Nephron progenitor cell (in vitro differentiated cells): ENCODE data around the gene DLL4.

Experiments
- DNase-seq: peaks from one replicate; pipeline ENCODE4 v3.0.0; 2021
- H3K27ac Mint-ChIP-seq: 2 replicates; pipeline ENCODE4 v1.8.0; 2021; ENCODE audit warnings: mild to moderate bottlenecking, moderate library complexity, mixed read lengths
- H3K27me3 Mint-ChIP-seq: 2 replicates; pipeline ENCODE4 v1.8.0; 2021; ENCODE audit warnings: mild to moderate bottlenecking, low read depth, mixed read lengths; ENCODE audit not compliant: poor library complexity
- H3K36me3 Mint-ChIP-seq: 2 replicates; pipeline ENCODE4 v1.8.0; 2021; ENCODE audit warnings: low read depth, mixed read lengths
- H3K4me1 Mint-ChIP-seq: 2 replicates; pipeline ENCODE4 v1.8.0; 2021; ENCODE audit warnings: mixed read lengths
- H3K4me3 Mint-ChIP-seq: 2 replicates; pipeline ENCODE4 v1.8.0; 2021; ENCODE audit warnings: mild to moderate bottlenecking, moderate library complexity, mixed read lengths
- H3K9me3 Mint-ChIP-seq: 2 replicates; pipeline ENCODE4 v1.8.0; 2021; ENCODE audit warnings: mild to moderate bottlenecking, moderate library complexity, mixed read lengths
- TF ChIP-seq, protein P1 (sequence below): fragments of 200-600 bp; sonication (generic); IDR thresholded peaks from 2 replicates; pipeline ENCODE4 v1.5.0; 2021; ENCODE audit warnings: antibody characterized with exemption

DLL4 gene

DNA sequence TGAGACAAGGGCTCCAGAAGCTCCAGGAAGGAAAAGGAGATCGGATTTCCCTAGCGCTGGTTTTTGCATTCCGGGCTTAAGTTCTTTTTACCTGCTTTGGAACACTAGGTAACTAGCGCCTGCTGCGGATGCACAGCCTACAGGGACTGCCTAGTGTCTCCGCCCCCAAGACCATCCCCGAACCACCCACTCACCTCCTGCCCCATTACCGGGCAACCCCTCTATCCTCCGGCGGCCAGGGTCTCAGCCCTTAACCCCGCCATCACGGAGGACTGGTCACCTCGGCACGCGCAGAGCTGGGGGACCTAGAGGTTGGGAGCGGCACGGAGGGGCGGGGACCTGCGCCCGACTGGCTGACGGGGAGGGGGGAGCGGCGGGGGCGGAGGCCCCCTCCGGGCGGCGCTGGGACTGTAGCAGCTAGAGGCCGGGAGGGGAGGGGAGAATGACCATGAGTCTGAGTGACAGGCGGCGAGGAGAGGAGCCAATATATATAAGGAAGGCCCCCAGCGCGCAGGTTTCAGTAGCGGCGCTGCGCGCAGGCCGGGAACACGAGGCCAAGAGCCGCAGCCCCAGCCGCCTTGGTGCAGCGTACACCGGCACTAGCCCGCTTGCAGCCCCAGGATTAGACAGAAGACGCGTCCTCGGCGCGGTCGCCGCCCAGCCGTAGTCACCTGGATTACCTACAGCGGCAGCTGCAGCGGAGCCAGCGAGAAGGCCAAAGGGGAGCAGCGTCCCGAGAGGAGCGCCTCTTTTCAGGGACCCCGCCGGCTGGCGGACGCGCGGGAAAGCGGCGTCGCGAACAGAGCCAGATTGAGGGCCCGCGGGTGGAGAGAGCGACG, at the start of gene DLL4:
TSS of gene DLL4 (plus strand) at position 520 of the 839 bp plus-strand sequence. CDS start 329 bp downstream, outside the sequence.
- Mint-ChIP-seq H3K4me1 (peaks cover 67% of the 10 kb centered on the region), H3K27me3 (peaks cover 96% of the 10 kb centered on the region), H3K36me3 (no peaks in the 10 kb centered on the region), H3K4me3 (peak within 1 kb of the TSS; percentile 82), H3K27ac (no peak within 1 kb of the TSS), H3K9me3 (no peaks in the 10 kb centered on the region)
- TF ChIP-seq, protein P1, sequence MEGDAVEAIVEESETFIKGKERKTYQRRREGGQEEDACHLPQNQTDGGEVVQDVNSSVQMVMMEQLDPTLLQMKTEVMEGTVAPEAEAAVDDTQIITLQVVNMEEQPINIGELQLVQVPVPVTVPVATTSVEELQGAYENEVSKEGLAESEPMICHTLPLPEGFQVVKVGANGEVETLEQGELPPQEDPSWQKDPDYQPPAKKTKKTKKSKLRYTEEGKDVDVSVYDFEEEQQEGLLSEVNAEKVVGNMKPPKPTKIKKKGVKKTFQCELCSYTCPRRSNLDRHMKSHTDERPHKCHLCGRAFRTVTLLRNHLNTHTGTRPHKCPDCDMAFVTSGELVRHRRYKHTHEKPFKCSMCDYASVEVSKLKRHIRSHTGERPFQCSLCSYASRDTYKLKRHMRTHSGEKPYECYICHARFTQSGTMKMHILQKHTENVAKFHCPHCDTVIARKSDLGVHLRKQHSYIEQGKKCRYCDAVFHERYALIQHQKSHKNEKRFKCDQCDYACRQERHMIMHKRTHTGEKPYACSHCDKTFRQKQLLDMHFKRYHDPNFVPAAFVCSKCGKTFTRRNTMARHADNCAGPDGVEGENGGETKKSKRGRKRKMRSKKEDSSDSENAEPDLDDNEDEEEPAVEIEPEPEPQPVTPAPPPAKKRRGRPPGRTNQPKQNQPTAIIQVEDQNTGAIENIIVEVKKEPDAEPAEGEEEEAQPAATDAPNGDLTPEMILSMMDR: no peak
- DNase-seq: peak; percentile 75

DNA sequence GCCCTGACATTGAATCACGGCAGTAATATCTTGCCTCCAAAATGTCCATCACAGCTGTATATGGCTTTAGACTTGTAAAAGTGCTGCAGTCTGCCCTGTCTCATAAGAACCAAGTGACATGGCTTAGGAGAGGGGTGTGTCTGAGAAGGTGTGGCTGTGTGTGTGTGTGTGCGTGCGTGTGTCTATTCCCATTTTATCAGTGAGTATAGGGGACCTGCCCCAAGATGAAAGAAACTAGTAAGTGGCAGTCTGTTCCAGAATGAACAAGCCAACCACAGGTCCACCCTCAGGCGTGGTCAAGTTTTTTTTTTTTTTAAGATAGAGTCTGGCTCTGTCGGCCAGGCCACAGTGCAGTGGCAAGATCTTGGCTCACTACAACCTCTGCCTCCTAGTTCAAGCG, 49.5 kb upstream of the DLL4 start:
- H3K27ac Mint-ChIP-seq: no peak overlapping the region
- H3K4me1 Mint-ChIP-seq: no peaks in the 10 kb centered on the region
- peaks cover 7% of the 10 kb centered on the region for H3K27me3 Mint-ChIP-seq
- no peak overlapping the region for H3K4me3 Mint-ChIP-seq
- no peak for DNase-seq
- no peaks in the 10 kb centered on the region for H3K36me3 Mint-ChIP-seq
- TF ChIP-seq, protein P1: no peak
- peaks cover 7% of the 10 kb centered on the region for H3K9me3 Mint-ChIP-seq

DNA sequence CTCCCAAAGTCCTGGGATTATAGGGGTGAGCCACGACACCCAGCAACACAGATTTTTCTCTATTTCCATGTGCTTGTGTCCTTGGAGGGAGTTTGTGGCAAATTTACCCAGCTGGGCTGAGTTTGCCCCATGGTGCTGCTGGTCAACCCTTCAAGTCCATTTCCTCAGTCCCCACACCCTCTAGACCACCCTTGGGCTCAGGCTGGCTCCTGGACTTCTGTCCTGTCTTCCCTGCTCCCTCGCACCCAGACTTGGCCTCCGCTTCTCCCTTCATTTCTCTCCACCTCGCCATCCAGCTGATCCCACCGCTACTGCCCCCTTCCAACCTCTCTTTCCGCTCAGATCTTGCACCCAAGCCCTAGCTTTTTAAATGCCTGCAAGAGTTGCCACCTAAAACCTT, 47.8 kb upstream of the DLL4 start:
- H3K4me1 Mint-ChIP-seq: no peaks in the 10 kb centered on the region
- peaks cover 7% of the 10 kb centered on the region for H3K9me3 Mint-ChIP-seq
- H3K36me3 Mint-ChIP-seq: no peaks in the 10 kb centered on the region

DNA sequence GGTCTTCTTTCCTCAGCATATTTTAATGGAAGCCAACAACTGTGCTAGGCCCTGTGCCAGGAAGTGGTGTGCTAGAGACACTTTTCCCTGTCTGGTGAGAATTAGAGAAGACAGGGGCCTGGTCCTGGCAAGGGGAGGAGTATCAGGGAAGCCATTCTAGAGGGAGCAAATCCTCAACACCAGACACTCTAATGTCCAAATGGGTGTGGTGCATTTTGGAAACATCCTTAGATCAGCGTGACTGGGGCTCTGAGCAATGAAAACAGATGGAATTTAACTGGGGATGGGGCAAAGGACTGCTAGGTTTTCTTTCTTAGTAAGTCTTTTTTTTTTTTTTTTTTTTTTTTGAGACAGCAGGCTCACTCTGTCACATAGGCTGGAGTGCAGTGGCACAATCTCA, 42.6 kb upstream of the DLL4 start:
- no peak for DNase-seq
- Mint-ChIP-seq H3K4me1 (no peaks in the 10 kb centered on the region), H3K27ac (no peak overlapping the region), H3K27me3 (peaks cover 3% of the 10 kb centered on the region), H3K36me3 (no peaks in the 10 kb centered on the region), H3K9me3 (peaks cover 7% of the 10 kb centered on the region), H3K4me3 (no peak overlapping the region)
- TF ChIP-seq, protein P1: no peak

More for the DNA sequence above, 47.8 kb upstream of the DLL4 start:
- Mint-ChIP-seq H3K27ac (no peak overlapping the region), H3K27me3 (no peaks in the 10 kb centered on the region), H3K4me3 (no peak overlapping the region)
- DNase-seq: no peak
- TF ChIP-seq, protein P1: no peak

DNA sequence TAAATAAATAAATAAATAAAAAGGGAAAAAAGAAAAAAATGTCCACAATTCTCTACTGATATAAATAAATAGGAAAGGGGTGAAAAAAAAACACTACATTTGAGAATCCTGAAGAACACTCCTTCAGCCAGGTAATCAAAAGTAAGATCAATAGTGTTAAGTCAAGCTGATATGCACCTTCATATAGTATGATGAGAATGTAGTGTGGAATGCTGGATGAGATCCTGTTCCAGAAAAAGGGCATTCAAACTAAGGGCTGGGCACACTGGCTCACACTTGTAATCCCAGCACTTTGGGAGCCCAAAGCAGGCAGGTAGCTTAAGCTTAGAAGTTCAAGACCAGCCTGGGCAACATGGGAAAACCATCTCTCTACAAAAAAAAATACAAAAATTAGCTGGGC, 40.0 kb upstream of the DLL4 start:
- peaks cover 23% of the 10 kb centered on the region for H3K27me3 Mint-ChIP-seq
- TF ChIP-seq, protein P1: no peak
- no peak overlapping the region for H3K27ac Mint-ChIP-seq
- H3K36me3 Mint-ChIP-seq: no peaks in the 10 kb centered on the region
- H3K9me3 Mint-ChIP-seq: no peaks in the 10 kb centered on the region
- H3K4me3 Mint-ChIP-seq: no peak overlapping the region
- DNase-seq: no peak
- peaks cover 6% of the 10 kb centered on the region for H3K4me1 Mint-ChIP-seq

DNA sequence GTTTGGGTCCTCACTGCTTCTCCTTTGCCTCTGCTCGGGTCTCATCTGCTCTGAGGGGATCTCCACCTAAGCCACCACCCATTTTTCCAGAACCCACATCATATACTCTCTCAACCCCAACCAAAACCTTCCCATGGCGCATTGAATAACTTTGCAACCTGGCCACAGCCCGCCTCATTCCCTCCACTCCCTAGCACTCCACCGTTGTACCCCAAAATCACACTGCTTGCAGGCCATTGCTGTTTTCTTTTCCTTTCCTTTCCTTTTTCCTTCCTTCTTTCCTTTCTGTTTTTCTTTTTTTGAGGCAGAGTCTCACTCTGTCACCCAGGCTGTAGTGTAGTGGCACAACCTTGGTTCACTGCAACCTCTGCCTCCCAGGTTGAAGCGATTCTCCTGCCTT, 38.0 kb upstream of the DLL4 start:
- TF ChIP-seq, protein P1: no peak

More for the DNA sequence above, 38.0 kb upstream of the DLL4 start:
- H3K4me1 Mint-ChIP-seq: peaks cover 20% of the 10 kb centered on the region
- no peak overlapping the region for H3K4me3 Mint-ChIP-seq
- no peak for DNase-seq
- peaks cover 23% of the 10 kb centered on the region for H3K27me3 Mint-ChIP-seq
- peaks cover 3% of the 10 kb centered on the region for H3K36me3 Mint-ChIP-seq
- H3K27ac Mint-ChIP-seq: no peak overlapping the region
- H3K9me3 Mint-ChIP-seq: no peaks in the 10 kb centered on the region
